Measurements from ENCODE around the gene NRXN3.
A peak's percentile ranks its signal among the peaks of the same experiment; 100 is the strongest.

Gene NRXN3

GRCh38 chr14:78327426-78328221, 157.5 kb downstream of the NRXN3 start:
- no peak for DNase-seq

GRCh38 chr14:78329371-78329770, 159.2 kb downstream of the NRXN3 start:
- no peak for DNase-seq

GRCh38 chr14:78335531-78335930, 165.4 kb downstream of the NRXN3 start:
- no peak for DNase-seq

- DNase-seq = no peak
Measured at GRCh38 chr14:78340250-78340649, 170.1 kb downstream of the NRXN3 start.

- DNase-seq = peak; percentile 43
Measured at GRCh38 chr14:78341827-78342389, 171.7 kb downstream of the NRXN3 start.

GRCh38 chr14:78342879-78343278, 172.7 kb downstream of the NRXN3 start:
- no peak for DNase-seq

- no peak for DNase-seq
Measured at GRCh38 chr14:78344290-78344689, 174.1 kb downstream of the NRXN3 start.

- DNase-seq = peak; percentile 78
Measured at GRCh38 chr14:78345131-78345744, 175.1 kb downstream of the NRXN3 start.

GRCh38 chr14:78346747-78347146, 176.6 kb downstream of the NRXN3 start:
- peak; percentile 30 for DNase-seq

GRCh38 chr14:78355109-78355508, 184.9 kb downstream of the NRXN3 start:
- DNase-seq = no peak

GRCh38 chr14:78356391-78356790, 186.2 kb downstream of the NRXN3 start:
- no peak for DNase-seq

- no peak for DNase-seq
Measured at GRCh38 chr14:78358591-78358990, 188.4 kb downstream of the NRXN3 start.

GRCh38 chr14:78359581-78359980, 189.4 kb downstream of the NRXN3 start:
- no peak for DNase-seq

GRCh38 chr14:78363008-78363407, 192.8 kb downstream of the NRXN3 start:
- DNase-seq = no peak

- no peak for DNase-seq
Measured at GRCh38 chr14:78367355-78367754, 197.2 kb downstream of the NRXN3 start.

GRCh38 chr14:78383060-78383459, 212.9 kb downstream of the NRXN3 start:
- DNase-seq = no peak

- no peak for DNase-seq
Measured at GRCh38 chr14:78398216-78398615, 228.0 kb downstream of the NRXN3 start.

GRCh38 chr14:78399316-78399889, 229.2 kb downstream of the NRXN3 start:
- DNase-seq = no peak

- DNase-seq = no peak
Measured at GRCh38 chr14:78401866-78402265, 231.7 kb downstream of the NRXN3 start.

- no peak for DNase-seq
Measured at GRCh38 chr14:78403278-78403815, 233.2 kb downstream of the NRXN3 start.

GRCh38 chr14:78405079-78405856, 235.1 kb downstream of the NRXN3 start:
- DNase-seq = no peak

- no peak for DNase-seq
Measured at GRCh38 chr14:78412475-78412874, 242.3 kb downstream of the NRXN3 start.

- no peak for DNase-seq
Measured at GRCh38 chr14:78414172-78414571, 244.0 kb downstream of the NRXN3 start.

All from NCI-H1436 treated with DMSO at 0.1 percent for 48 hours (cell line).